ENCODE measurements around the gene GARRE1.

The GARRE1 gene

GRCh38 chr19:34298891-34299520 lies 44.7 kb downstream of the GARRE1 start:
- TF ChIP-seq REST (IDR thresholded peaks at IDR 0.05; ENCODE audit: insufficient read depth in 1 of 2, low read depth in 2 of 2, low read length in 2 of 2) = no peak
- TF ChIP-seq FOXP2 (optimal IDR thresholded peaks at IDR 0.05; ENCODE audit: borderline replicate concordance, extremely low read depth, extremely low read length, insufficient read depth) = no peak
- no peak for TF ChIP-seq SIN3A (IDR thresholded peaks at IDR 0.05; ENCODE audit: borderline replicate concordance, insufficient read depth, low read length)
- no peak for TF ChIP-seq TAF1 (IDR thresholded peaks at IDR 0.05; ENCODE audit: borderline replicate concordance, insufficient read depth, low read length)
- TF ChIP-seq POLR2AphosphoS5 (IDR thresholded peaks at IDR 0.05; ENCODE audit: low read depth, low read length) = no peak

GRCh38 chr19:34299576-34299975 lies 45.2 kb downstream of the GARRE1 start:
- no peak for TF ChIP-seq SIN3A (IDR thresholded peaks at IDR 0.05; ENCODE audit: borderline replicate concordance, insufficient read depth, low read length)
- TF ChIP-seq FOXP2 (optimal IDR thresholded peaks at IDR 0.05; ENCODE audit: borderline replicate concordance, extremely low read depth, extremely low read length, insufficient read depth) = no peak
- no peak for TF ChIP-seq POLR2AphosphoS5 (IDR thresholded peaks at IDR 0.05; ENCODE audit: low read depth, low read length)
- TF ChIP-seq REST (IDR thresholded peaks at IDR 0.05; ENCODE audit: insufficient read depth in 1 of 2, low read depth in 2 of 2, low read length in 2 of 2) = no peak
- TF ChIP-seq TAF1 (IDR thresholded peaks at IDR 0.05; ENCODE audit: borderline replicate concordance, insufficient read depth, low read length) = no peak

- TF ChIP-seq SIN3A (IDR thresholded peaks at IDR 0.05; ENCODE audit: borderline replicate concordance, insufficient read depth, low read length) (no peak), REST (IDR thresholded peaks at IDR 0.05; ENCODE audit: insufficient read depth in 1 of 2, low read depth in 2 of 2, low read length in 2 of 2) (no peak), POLR2AphosphoS5 (IDR thresholded peaks at IDR 0.05; ENCODE audit: low read depth, low read length) (no peak), TAF1 (IDR thresholded peaks at IDR 0.05; ENCODE audit: borderline replicate concordance, insufficient read depth, low read length) (no peak), FOXP2 (optimal IDR thresholded peaks at IDR 0.05; ENCODE audit: borderline replicate concordance, extremely low read depth, extremely low read length, insufficient read depth) (no peak)
Measured at GRCh38 chr19:34300380-34300779, 46.0 kb downstream of the GARRE1 start.

- TF ChIP-seq FOXP2 (optimal IDR thresholded peaks at IDR 0.05; ENCODE audit: borderline replicate concordance, extremely low read depth, extremely low read length, insufficient read depth) = no peak
- TF ChIP-seq POLR2AphosphoS5 (IDR thresholded peaks at IDR 0.05; ENCODE audit: low read depth, low read length) = no peak
- TF ChIP-seq REST (IDR thresholded peaks at IDR 0.05; ENCODE audit: insufficient read depth in 1 of 2, low read depth in 2 of 2, low read length in 2 of 2) = no peak
- no peak for TF ChIP-seq TAF1 (IDR thresholded peaks at IDR 0.05; ENCODE audit: borderline replicate concordance, insufficient read depth, low read length)
- TF ChIP-seq SIN3A (IDR thresholded peaks at IDR 0.05; ENCODE audit: borderline replicate concordance, insufficient read depth, low read length) = no peak
Measured at GRCh38 chr19:34300962-34301361, 46.6 kb downstream of the GARRE1 start.

Measured in PFSK-1 (cell line).